ENCODE results near the gene GALR3. TPM values are rescaled to one million over a fixed set of nuclear protein-coding genes. Genes with fewer than 3 reads are reported as not detected.

Gene GALR3
- total and polyA plus RNA-seq, 4 donors: not detected

DNA sequence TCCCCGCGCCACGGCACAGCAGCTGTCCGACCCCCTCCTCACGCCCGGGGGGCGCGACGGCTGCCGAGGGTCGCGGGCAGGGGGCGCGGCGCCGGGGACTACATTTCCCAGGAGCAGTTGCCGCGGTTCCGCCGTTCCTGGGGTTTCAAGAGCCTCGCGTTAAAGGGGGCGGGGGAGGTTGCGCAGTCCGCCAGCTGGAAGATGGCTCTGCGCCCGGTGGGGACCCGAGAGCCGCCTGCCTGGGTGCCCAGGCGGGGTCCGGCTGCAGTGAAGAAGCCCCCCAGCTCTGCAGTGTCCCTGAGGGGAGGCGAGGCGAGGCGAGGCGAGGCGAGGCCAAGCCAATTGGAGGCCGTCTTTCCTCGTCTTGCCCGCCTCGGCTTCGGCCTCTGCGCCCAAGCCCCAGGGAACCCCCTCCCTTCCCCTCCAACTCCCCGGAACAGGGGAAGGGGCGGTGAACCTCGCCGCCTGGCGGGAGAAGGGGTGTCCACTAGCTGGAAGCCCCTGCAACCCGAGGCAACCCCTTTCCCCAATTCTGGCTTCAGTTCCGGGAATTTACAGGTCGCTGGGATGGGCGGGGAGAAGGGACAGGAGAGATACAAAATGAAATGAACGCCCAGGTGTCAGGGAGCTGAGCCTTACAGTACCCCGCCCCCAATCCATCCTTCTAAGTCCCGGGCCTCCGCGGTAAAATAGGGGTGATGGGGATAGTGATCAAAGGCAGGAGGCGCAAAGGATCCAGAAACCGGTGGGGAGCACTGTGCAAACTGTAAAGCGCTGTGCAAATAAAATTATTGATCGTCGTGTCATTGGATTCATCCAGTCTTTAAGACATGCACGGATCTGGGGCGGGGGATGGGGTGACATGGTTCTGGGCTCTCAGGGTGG lies 20.6 kb upstream of the GALR3 start:
- TF ChIP-seq, protein P1, sequence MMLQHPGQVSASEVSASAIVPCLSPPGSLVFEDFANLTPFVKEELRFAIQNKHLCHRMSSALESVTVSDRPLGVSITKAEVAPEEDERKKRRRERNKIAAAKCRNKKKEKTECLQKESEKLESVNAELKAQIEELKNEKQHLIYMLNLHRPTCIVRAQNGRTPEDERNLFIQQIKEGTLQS (IDR thresholded peaks at IDR 0.05): no peak
- no peak for TF ChIP-seq FOXA2 (IDR thresholded peaks at IDR 0.05)
- no peak for TF ChIP-seq SP1 (IDR thresholded peaks at IDR 0.05)
- TF ChIP-seq, protein P2, sequence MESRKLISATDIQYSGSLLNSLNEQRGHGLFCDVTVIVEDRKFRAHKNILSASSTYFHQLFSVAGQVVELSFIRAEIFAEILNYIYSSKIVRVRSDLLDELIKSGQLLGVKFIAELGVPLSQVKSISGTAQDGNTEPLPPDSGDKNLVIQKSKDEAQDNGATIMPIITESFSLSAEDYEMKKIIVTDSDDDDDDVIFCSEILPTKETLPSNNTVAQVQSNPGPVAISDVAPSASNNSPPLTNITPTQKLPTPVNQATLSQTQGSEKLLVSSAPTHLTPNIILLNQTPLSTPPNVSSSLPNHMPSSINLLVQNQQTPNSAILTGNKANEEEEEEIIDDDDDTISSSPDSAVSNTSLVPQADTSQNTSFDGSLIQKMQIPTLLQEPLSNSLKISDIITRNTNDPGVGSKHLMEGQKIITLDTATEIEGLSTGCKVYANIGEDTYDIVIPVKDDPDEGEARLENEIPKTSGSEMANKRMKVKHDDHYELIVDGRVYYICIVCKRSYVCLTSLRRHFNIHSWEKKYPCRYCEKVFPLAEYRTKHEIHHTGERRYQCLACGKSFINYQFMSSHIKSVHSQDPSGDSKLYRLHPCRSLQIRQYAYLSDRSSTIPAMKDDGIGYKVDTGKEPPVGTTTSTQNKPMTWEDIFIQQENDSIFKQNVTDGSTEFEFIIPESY (IDR thresholded peaks at IDR 0.05): peak; percentile 11
- peak; percentile 52 for TF ChIP-seq YY1 (IDR thresholded peaks at IDR 0.05)
- peak overlapping the region; percentile 73 to 89 for H3K27ac ChIP-seq (ENCODE audit: low read depth in 1 of 2, low read length in 2 of 2)
- no peaks in the 10 kb centered on the region for H3K9me3 ChIP-seq (ENCODE audit: control insufficient read depth in 4 of 4, low read length in 3 of 4)
- DNase-seq (ENCODE audit: low spot score): peak; percentile 70
- H3K9ac ChIP-seq (ENCODE audit: low read depth in 1 of 2, low read length in 2 of 2): peak overlapping the region in 1 of 2 donors; percentile 88
- 2% methylated on average over 63 of the region's 63 CpGs for WGBS
- H3K27me3 ChIP-seq (ENCODE audit: control insufficient read depth in 4 of 4, insufficient read depth in 4 of 4, low read length in 3 of 4): no peaks in the 10 kb centered on the region
- H3K4me1 ChIP-seq (ENCODE audit: control insufficient read depth in 4 of 4, insufficient read depth in 4 of 4, low read length in 3 of 4): peaks cover 7 to 37% (median 28%) of the 10 kb centered on the region in 4 donors
- no peaks in the 10 kb centered on the region for H3K36me3 ChIP-seq (ENCODE audit: control insufficient read depth in 4 of 4, insufficient read depth in 3 of 4, low read depth in 1 of 4, low read length in 3 of 4)
- H3K4me3 ChIP-seq (ENCODE audit: low read depth in 1 of 3, low read length in 3 of 3): peak overlapping the region; percentile 53 to 67 (median 59)

DNA sequence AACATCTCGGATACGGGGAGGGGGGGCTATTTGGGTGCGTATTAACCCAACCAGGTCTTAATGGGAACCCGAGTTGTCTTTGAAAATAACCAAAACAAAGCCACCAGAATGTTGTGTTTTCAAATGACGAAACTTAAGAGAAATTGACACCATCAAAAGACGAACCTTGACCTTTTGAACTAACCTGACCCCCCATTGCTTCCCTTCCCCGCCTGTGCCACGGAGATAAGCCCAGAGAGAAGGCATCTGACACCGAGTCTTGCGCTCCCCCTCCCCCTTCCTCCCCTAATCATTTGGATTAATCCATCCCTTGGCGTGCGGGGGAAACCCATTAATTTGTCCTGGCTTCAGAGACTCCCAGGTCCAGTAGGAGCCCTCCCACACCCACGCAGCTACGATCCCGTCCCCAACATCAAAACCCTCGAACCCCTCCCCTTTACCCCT lies 20.0 kb upstream of the GALR3 start:
- 13% methylated on average over 16 of the region's 16 CpGs for WGBS
- H3K9ac ChIP-seq (ENCODE audit: low read depth in 1 of 2, low read length in 2 of 2): no peak overlapping the region

More for the DNA sequence above, 20.0 kb upstream of the GALR3 start:
- Histone ChIP-seq H3K4me1 (ENCODE audit: control insufficient read depth in 4 of 4, insufficient read depth in 4 of 4, low read length in 3 of 4) (peaks cover 7 to 42% (median 32%) of the 10 kb centered on the region in 4 donors), H3K27me3 (ENCODE audit: control insufficient read depth in 4 of 4, insufficient read depth in 4 of 4, low read length in 3 of 4) (no peaks in the 10 kb centered on the region), H3K4me3 (ENCODE audit: low read depth in 1 of 3, low read length in 3 of 3) (peak overlapping the region in 2 of 3 donors; percentile 53 to 67), H3K36me3 (ENCODE audit: control insufficient read depth in 4 of 4, insufficient read depth in 3 of 4, low read depth in 1 of 4, low read length in 3 of 4) (no peaks in the 10 kb centered on the region), H3K27ac (ENCODE audit: low read depth in 1 of 2, low read length in 2 of 2) (peak overlapping the region; percentile 73 to 89), H3K9me3 (ENCODE audit: control insufficient read depth in 4 of 4, low read length in 3 of 4) (no peaks in the 10 kb centered on the region)
- DNase-seq (ENCODE audit: low spot score): peak; percentile 81
- TF ChIP-seq RXRA (IDR thresholded peaks at IDR 0.05) (peak; percentile 71 to 85), FOXA2 (IDR thresholded peaks at IDR 0.05) (no peak), GABPA (IDR thresholded peaks at IDR 0.05 in 1 of 2, conservative IDR thresholded peaks at IDR 0.05 in 1 of 2) (no peak), NR2F2 (IDR thresholded peaks at IDR 0.05) (peak; percentile 94), RAD21 (IDR thresholded peaks at IDR 0.05) (no peak), HNF4G (IDR thresholded peaks at IDR 0.05) (peak; percentile 57), JUND (IDR thresholded peaks at IDR 0.05) (peak in 1 of 2 donors; percentile 35), YY1 (IDR thresholded peaks at IDR 0.05) (no peak), HNF4A (conservative IDR thresholded peaks at IDR 0.05) (peak; percentile 62 to 70), FOXA1 (IDR thresholded peaks at IDR 0.05) (no peak), SP1 (IDR thresholded peaks at IDR 0.05) (peak; percentile 65), EGR1 (IDR thresholded peaks at IDR 0.05; ENCODE audit: low read depth in 2 of 2) (no peak)
- TF ChIP-seq, protein P2 (IDR thresholded peaks at IDR 0.05): no peak
- TF ChIP-seq, protein P1 (IDR thresholded peaks at IDR 0.05): peak; percentile 60
- TF ChIP-seq, protein P3, sequence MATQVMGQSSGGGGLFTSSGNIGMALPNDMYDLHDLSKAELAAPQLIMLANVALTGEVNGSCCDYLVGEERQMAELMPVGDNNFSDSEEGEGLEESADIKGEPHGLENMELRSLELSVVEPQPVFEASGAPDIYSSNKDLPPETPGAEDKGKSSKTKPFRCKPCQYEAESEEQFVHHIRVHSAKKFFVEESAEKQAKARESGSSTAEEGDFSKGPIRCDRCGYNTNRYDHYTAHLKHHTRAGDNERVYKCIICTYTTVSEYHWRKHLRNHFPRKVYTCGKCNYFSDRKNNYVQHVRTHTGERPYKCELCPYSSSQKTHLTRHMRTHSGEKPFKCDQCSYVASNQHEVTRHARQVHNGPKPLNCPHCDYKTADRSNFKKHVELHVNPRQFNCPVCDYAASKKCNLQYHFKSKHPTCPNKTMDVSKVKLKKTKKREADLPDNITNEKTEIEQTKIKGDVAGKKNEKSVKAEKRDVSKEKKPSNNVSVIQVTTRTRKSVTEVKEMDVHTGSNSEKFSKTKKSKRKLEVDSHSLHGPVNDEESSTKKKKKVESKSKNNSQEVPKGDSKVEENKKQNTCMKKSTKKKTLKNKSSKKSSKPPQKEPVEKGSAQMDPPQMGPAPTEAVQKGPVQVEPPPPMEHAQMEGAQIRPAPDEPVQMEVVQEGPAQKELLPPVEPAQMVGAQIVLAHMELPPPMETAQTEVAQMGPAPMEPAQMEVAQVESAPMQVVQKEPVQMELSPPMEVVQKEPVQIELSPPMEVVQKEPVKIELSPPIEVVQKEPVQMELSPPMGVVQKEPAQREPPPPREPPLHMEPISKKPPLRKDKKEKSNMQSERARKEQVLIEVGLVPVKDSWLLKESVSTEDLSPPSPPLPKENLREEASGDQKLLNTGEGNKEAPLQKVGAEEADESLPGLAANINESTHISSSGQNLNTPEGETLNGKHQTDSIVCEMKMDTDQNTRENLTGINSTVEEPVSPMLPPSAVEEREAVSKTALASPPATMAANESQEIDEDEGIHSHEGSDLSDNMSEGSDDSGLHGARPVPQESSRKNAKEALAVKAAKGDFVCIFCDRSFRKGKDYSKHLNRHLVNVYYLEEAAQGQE (IDR thresholded peaks at IDR 0.05): no peak
- TF ChIP-seq, protein P4, sequence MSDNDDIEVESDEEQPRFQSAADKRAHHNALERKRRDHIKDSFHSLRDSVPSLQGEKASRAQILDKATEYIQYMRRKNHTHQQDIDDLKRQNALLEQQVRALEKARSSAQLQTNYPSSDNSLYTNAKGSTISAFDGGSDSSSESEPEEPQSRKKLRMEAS (IDR thresholded peaks at IDR 0.05): no peak
- TF ChIP-seq, protein P5, sequence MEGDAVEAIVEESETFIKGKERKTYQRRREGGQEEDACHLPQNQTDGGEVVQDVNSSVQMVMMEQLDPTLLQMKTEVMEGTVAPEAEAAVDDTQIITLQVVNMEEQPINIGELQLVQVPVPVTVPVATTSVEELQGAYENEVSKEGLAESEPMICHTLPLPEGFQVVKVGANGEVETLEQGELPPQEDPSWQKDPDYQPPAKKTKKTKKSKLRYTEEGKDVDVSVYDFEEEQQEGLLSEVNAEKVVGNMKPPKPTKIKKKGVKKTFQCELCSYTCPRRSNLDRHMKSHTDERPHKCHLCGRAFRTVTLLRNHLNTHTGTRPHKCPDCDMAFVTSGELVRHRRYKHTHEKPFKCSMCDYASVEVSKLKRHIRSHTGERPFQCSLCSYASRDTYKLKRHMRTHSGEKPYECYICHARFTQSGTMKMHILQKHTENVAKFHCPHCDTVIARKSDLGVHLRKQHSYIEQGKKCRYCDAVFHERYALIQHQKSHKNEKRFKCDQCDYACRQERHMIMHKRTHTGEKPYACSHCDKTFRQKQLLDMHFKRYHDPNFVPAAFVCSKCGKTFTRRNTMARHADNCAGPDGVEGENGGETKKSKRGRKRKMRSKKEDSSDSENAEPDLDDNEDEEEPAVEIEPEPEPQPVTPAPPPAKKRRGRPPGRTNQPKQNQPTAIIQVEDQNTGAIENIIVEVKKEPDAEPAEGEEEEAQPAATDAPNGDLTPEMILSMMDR (IDR thresholded peaks at IDR 0.05; ENCODE audit: low read depth, low read length, missing input control): no peak
